PC-9 (cell line): ENCODE data around the gene IRX4. TPM values are rescaled to one million over a fixed set of nuclear protein-coding genes. Genes with fewer than 3 reads are reported as not detected.
A peak's percentile ranks its signal among the peaks of the same experiment; 100 is the strongest.

Experiments used
- BruUV-seq: library from RNA; stranded (reverse); fragments of 400-500 nt; replicated peaks from 2 replicates; lab custom pipeline; 2021; lab: Mats Ljungman, UMichigan
- CTCF ChIA-PET: fragments of 300-600 bp; sonication (Branson Sonifier 250); formaldehyde crosslinking; loops from one replicate; lab custom pipeline; 2022; ENCODE audit warnings: antibody characterized with exemption; lab: Charles Lee
- POLR2A ChIA-PET: fragments of 300-600 bp; sonication (Branson Sonifier 250); formaldehyde crosslinking; loops from one replicate; lab custom pipeline; 2022; ENCODE audit warnings: antibody characterized with exemption; ENCODE audit not compliant: unreplicated experiment; lab: Charles Lee
- DNase-seq, 2 experiments: peaks; one replicate each; pipeline versions ENCODE4 v3.0.0 to v3.0.0-alpha.2; 2015 to 2022; ENCODE audit warnings: mixed read lengths in 1 of 2
- H2AFZ ChIP-seq: fragments of 200-600 bp; sonication (generic); 2 replicates; pipeline ENCODE4 v1.8.1; 2017; ENCODE audit warnings: antibody characterized with exemption
- H3F3A ChIP-seq: fragments of 200-600 bp; sonication (generic); 2 replicates; pipeline ENCODE4 v1.8.1; 2017; ENCODE audit warnings: antibody characterized with exemption, mild to moderate bottlenecking, low read depth; ENCODE audit not compliant: insufficient read depth
- H3K27ac ChIP-seq: fragments of 200-600 bp; sonication (generic); 2 replicates; pipeline ENCODE4 v1.6.1; 2016; ENCODE audit warnings: mixed run types
- H3K27me3 ChIP-seq: fragments of 200-600 bp; sonication (generic); 2 replicates; pipeline ENCODE4 v1.6.1; 2016; ENCODE audit warnings: low read depth, mixed run types; ENCODE audit not compliant: insufficient read depth
- H3K36me3 ChIP-seq: fragments of 200-600 bp; sonication (generic); 2 replicates; pipeline ENCODE4 v1.6.1; 2016; ENCODE audit warnings: low read depth, mixed run types
- H3K4me1 ChIP-seq: fragments of 200-600 bp; sonication (generic); replicated peaks from 2 replicates; pipeline ENCODE4 v1.6.1; 2016; ENCODE audit warnings: mixed run types; ENCODE audit not compliant: insufficient read depth
- H3K4me2 ChIP-seq: fragments of 200-600 bp; sonication (generic); 2 replicates; pipeline ENCODE4 v1.6.1; 2017; ENCODE audit warnings: mixed run types
- H3K4me3 ChIP-seq: fragments of 200-600 bp; sonication (generic); 2 replicates; pipeline ENCODE4 v1.6.1; 2016; ENCODE audit warnings: mixed run types
- H3K79me2 ChIP-seq: fragments of 200-600 bp; sonication (generic); 2 replicates; pipeline ENCODE4 v1.6.1; 2017; ENCODE audit warnings: low read depth, mixed run types
- H3K9me2 ChIP-seq: fragments of 200-600 bp; sonication (generic); 2 replicates; pipeline ENCODE4 v1.8.1; 2017; ENCODE audit warnings: mild to moderate bottlenecking; ENCODE audit not compliant: insufficient read depth
- H3K9me3 ChIP-seq: fragments of 200-600 bp; sonication (generic); 2 replicates; pipeline ENCODE4 v1.8.1; 2016; ENCODE audit warnings: low read depth; ENCODE audit not compliant: insufficient read depth
- H4K20me1 ChIP-seq: fragments of 200-600 bp; sonication (generic); 2 replicates; pipeline ENCODE4 v1.8.1; 2017; ENCODE audit not compliant: insufficient read depth
- EZH2 ChIP-seq: fragments of 200-600 bp; sonication (generic); IDR thresholded peaks from 2 replicates; pipeline ENCODE4 v1.8.0; 2017; ENCODE audit warnings: antibody characterized with exemption, low read depth
- intact Hi-C: fragments of 100-400 bp; cut with micrococcal nuclease; formaldehyde crosslinking; loops from one replicate; pipeline ENCODE4 v1.10.0; 2022; ENCODE audit not compliant: unreplicated experiment
- total RNA-seq: library from RNA; stranded (reverse); gene quantifications from 2 replicates; pipeline ENCODE4 v1.2.3, GENCODE V29; 2021
- TF ChIP-seq, protein P1 (sequence below): fragments of 200-600 bp; sonication (generic); conservative IDR thresholded peaks from 2 replicates; pipeline ENCODE4 v1.6.1; 2017; ENCODE audit warnings: mixed run types, antibody characterized with exemption, mild to moderate bottlenecking, moderate library complexity

IRX4 gene
- total RNA-seq, 1 experiment from 2014 or later, result not detected

DNA sequence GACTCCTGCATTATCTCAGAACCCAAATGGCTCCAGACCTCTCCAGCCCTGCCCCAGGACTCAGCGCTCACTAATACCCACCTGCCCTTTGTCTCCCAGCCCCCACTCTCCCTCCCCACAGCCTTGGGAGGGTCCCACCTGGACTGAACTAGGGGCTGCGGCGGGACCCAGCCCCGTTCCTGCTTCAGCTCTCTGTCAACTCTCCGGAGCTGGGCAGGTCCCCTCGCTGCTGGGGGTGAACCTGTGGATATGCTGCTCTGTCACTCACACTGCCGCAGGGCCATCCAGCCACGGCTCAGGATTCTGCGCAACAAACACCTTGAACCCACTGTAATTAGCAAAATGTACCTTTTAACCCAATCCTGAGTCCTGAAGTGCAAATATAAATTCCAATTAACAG, 44.7 kb downstream of the IRX4 start:
- ChIA-PET CTCF (no interaction called here), POLR2A (no interaction called here)
- Histone ChIP-seq H2AFZ (no peak overlapping the region), H3K27ac (no peak overlapping the region), H3K4me1 (no peaks in the 10 kb centered on the region), H3K4me2 (no peak overlapping the region), H3K27me3 (peaks cover 97% of the 10 kb centered on the region), H4K20me1 (no peaks in the 10 kb centered on the region; the same call in 1 of the 2 replicates), H3K36me3 (no peaks in the 10 kb centered on the region), H3K79me2 (no peaks in the 10 kb centered on the region), H3K9me2 (no peaks in the 10 kb centered on the region), H3F3A (no peaks in the 10 kb centered on the region), H3K4me3 (no peak overlapping the region), H3K9me3 (no peaks in the 10 kb centered on the region)
- BruUV-seq, result no TSS peak
- intact Hi-C loops, result no loop called here
- no peak for TF ChIP-seq EZH2
- TF ChIP-seq, protein P1, sequence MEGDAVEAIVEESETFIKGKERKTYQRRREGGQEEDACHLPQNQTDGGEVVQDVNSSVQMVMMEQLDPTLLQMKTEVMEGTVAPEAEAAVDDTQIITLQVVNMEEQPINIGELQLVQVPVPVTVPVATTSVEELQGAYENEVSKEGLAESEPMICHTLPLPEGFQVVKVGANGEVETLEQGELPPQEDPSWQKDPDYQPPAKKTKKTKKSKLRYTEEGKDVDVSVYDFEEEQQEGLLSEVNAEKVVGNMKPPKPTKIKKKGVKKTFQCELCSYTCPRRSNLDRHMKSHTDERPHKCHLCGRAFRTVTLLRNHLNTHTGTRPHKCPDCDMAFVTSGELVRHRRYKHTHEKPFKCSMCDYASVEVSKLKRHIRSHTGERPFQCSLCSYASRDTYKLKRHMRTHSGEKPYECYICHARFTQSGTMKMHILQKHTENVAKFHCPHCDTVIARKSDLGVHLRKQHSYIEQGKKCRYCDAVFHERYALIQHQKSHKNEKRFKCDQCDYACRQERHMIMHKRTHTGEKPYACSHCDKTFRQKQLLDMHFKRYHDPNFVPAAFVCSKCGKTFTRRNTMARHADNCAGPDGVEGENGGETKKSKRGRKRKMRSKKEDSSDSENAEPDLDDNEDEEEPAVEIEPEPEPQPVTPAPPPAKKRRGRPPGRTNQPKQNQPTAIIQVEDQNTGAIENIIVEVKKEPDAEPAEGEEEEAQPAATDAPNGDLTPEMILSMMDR, result no peak
- DNase-seq, result no peak

DNA sequence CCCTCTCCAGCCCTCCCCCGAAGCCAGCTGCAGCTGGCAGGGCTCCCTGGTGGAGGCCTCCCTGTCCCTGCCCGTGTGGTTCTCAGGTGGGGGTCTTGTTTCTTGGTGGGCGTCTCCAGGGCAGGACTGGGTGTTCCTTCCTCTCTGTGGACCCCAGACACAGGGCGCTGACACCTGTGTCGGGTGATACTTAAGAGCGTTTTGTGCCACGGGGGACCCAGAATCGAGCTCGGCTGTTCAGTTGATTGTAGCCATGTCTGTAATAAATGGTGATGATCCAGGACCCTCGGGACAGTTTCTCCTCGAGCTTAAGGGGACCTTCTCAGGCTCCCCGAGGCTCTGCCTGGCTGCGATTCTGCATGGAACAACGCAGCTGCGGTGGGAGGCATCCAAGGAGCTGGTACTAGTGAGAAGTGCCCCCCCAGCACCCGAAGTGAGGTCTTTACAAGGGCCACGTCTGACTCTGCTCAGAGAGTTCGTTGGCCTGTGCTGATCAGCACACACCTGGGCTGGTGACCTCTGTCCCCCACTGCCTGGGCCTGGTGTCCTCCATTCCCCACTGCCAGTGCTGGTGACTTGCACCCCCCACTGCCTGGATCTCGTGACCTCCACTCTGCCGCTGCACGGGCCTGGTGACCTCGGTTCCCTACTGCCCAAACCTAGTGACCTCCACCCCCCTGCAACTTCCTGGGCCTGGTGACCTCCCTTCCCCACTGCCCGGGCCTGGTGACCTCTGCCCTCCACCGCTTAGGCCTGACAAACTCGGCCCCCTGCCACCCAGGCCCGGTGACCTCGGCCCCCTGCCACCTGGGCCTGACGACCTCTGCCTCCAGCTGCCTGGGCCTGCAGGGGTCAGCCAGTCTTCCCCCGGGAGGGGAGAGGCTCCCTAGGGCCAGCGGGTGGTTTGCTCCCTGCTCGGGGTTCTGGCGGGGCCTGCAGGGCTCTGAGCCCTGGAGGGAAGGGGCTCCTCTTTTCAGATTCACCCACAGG, 45.5 kb downstream of the IRX4 start:
- intact Hi-C loops, result no loop called here
- ChIA-PET CTCF (no interaction called here), POLR2A (no interaction called here)
- no peaks in the 10 kb centered on the region for H3K36me3 ChIP-seq
- H3K4me1 ChIP-seq, result no peaks in the 10 kb centered on the region
- H3K27me3 ChIP-seq, result peaks cover 100% of the 10 kb centered on the region
- no peaks in the 10 kb centered on the region for H3K79me2 ChIP-seq
- H3K4me3 ChIP-seq, result no peak overlapping the region
- no peaks in the 10 kb centered on the region for H3K9me2 ChIP-seq
- no TSS peak for BruUV-seq
- no peak overlapping the region for H3K4me2 ChIP-seq
- H3K27ac ChIP-seq, result no peak overlapping the region
- no peaks in the 10 kb centered on the region; the same call in 1 of the 2 replicates for H4K20me1 ChIP-seq
- no peaks in the 10 kb centered on the region for H3F3A ChIP-seq
- DNase-seq, result no peak
- no peak for TF ChIP-seq EZH2
- TF ChIP-seq, protein P1, result no peak
- H3K9me3 ChIP-seq, result no peaks in the 10 kb centered on the region
- no peak overlapping the region for H2AFZ ChIP-seq

DNA sequence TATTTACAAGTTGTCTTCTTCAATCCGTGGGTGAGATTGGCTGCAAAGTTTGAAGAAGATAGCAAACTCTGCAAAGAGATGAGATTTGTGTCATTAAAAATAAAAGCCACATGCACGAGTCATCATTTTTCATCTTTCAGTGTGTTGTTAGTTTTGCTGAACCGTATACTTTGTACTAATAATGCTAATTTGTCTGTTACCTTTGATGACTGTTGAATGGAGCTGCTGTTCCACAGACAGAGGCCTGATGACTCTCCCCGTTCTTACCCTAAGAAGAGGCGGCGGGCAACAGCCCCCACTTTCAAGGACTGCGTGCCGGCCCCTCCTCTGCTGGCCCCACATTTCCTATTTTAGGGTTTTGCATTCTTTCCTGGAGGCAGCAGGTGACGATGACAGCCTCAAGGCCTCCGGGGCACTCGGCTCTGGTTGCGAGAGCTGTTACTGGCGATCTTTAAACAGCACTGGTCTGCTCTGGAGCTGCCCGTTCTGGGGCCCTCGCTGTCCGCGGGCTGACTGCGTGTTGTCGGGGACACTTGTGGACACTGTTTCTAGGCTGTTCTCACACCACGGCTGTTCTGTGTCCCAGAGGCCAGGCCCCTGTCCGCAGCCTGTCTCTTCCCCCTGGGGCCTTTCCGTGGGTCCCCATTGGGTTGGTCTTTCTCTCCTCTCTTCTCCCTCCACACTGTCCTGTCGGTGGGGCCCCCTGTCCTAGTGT, 46.4 kb downstream of the IRX4 start:
- no peak overlapping the region for H3K27ac ChIP-seq
- ChIA-PET CTCF (no interaction called here), POLR2A (no interaction called here)
- no peaks in the 10 kb centered on the region for H3K9me3 ChIP-seq
- H3K27me3 ChIP-seq, result peaks cover 96% of the 10 kb centered on the region
- TF ChIP-seq, protein P1, result no peak
- TF ChIP-seq EZH2, result peak; percentile 77; the same call in 1 of the 2 replicates
- no peaks in the 10 kb centered on the region; the same call in 1 of the 2 replicates for H4K20me1 ChIP-seq
- DNase-seq, result no peak
- BruUV-seq, result no TSS peak
- intact Hi-C loops, result no loop called here
- H2AFZ ChIP-seq, result no peak overlapping the region
- no peak overlapping the region for H3K4me2 ChIP-seq
- no peaks in the 10 kb centered on the region for H3K79me2 ChIP-seq
- H3K4me3 ChIP-seq, result no peak overlapping the region
- H3K36me3 ChIP-seq, result no peaks in the 10 kb centered on the region
- H3K4me1 ChIP-seq, result no peaks in the 10 kb centered on the region
- H3K9me2 ChIP-seq, result no peaks in the 10 kb centered on the region
- H3F3A ChIP-seq, result no peaks in the 10 kb centered on the region
